GM12873 (cell line): ENCODE measurements around the gene F12.

Source experiments
- TF ChIP-seq, protein P1 (sequence below): IDR thresholded peaks from 2 replicates; pipeline ENCODE4 v1.5.1; 2012; ENCODE audit warnings: low read depth, mild to moderate bottlenecking, moderate library complexity, low read length, control low read depth; ENCODE audit not compliant: insufficient read depth; ENCODE audit errors: missing control alignments

Gene F12

DNA sequence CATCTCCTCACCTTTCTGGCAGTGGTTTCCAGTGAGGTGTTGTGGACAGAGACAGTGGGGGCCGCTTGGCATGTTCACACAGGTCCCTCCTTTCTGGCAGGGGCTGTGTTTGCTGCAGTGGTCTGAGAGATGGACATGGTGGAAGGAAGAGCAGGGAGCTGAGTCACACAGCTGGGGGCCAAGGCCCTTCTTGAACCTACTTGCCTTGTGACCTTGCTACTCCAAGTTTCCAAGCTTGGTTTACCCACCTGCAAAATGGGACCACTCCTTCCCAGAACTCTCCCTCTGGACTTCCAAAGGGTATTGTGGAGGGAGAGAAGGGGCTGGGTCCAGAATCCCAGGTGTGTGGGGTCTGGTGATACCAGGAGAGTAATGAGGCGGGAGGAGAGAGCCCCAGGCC, 4.1 kb downstream of the F12 start:
- TF ChIP-seq, protein P1, sequence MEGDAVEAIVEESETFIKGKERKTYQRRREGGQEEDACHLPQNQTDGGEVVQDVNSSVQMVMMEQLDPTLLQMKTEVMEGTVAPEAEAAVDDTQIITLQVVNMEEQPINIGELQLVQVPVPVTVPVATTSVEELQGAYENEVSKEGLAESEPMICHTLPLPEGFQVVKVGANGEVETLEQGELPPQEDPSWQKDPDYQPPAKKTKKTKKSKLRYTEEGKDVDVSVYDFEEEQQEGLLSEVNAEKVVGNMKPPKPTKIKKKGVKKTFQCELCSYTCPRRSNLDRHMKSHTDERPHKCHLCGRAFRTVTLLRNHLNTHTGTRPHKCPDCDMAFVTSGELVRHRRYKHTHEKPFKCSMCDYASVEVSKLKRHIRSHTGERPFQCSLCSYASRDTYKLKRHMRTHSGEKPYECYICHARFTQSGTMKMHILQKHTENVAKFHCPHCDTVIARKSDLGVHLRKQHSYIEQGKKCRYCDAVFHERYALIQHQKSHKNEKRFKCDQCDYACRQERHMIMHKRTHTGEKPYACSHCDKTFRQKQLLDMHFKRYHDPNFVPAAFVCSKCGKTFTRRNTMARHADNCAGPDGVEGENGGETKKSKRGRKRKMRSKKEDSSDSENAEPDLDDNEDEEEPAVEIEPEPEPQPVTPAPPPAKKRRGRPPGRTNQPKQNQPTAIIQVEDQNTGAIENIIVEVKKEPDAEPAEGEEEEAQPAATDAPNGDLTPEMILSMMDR, result no peak

DNA sequence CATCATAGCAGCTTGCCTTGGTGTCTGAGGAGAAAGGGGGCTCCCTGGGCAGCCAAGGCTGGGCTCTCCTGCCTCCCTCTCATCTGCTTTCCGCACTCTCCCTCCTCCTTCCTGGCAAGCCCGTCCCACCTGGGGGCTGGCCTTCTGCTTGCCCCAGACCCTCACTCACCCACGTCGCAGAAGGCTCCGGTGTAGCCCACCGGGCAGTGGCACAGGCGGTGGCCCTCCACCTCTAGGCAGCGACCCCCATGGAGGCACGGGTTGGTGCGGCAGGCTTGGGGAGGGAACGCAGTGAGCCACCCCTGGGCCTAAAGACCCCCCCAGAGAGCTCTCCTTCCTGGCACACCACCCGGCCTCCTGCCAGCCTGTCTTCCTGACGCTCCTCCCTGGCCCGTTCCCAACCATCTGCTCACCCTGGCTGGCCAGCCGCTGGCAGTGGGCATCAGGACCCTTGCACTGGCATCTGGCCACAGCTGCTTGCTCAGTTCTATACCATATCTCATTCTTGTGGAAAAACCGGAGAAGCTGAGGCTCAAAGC, 4.7 kb downstream of the F12 start:
- TF ChIP-seq, protein P1, result no peak

DNA sequence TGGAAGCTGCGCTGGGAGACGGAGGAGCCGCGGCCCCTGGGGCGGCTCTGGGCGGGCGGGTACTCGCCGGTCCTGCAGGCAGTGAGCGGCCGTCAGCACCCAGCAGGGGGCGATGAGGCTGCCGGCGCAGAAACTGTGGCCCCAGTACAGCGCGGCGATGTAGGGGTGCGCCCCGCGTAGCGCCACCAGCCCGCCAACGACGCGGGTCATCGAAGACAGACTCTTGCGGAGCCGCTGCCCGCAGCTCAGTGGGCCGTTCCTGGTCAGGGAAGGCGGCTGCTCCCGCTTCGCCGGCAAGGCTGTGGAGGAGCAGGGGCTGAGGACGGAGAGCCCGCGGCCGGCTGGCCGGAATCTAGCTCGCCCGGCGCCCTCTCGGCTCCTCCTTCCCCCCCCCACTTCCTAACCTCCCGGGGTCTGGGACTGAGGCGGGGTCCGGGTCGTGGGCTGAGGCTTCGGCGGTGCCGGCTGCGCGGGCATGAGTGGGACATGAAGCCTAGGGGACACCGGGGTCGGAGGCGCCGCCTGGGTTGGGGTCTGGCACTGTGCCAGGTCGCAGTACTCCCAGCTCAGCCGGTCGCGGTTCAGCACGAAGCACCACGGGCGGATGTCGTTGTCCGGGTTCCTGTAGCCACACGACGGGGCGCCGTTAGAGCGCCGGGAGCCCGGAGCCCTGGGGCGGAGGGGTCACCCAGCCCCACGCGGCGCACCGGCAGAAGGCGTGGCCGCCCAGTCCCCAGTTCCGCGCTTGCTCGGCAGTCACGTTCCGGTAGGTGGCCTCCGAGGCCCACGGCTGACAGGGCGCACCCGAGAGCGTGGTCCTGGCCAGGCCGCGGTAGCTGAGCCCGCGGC, 5.3 kb downstream of the F12 start:
- TF ChIP-seq, protein P1, result peak; percentile 88

DNA sequence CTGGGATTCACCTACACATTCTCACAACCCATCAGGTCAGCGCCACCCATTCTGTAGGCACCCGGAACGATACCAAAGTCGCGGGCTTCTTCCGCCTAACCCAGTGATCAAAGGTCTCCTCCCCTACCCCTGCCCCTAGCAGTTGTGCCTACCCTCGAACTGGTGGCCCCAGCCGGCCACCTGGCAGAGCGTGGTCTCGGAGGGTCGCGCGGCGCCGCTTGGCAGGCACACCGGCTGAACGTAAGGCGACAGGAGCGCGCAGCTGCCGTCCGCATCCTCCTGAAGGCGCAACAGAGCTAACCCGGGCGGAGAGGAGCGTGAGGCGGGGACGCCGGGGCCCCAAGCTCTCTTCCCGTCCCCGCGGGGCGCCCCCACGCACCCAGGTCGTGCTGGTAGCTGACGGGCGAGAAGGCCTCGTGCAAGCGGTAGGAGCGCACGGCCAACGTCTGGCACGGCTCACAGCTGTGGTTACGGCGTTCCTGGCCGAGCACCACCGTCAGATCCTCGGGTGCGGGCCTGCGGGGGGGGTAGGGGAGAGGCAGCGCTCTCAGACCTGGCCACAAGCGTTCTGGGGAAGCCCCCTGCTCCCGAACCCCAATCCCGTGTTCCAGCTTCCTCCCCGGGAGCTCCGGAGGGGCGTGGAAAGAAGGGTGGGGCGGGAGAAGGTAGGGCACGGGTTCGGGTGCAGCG, 6.1 kb downstream of the F12 start:
- TF ChIP-seq, protein P1, result peak; percentile 9

DNA sequence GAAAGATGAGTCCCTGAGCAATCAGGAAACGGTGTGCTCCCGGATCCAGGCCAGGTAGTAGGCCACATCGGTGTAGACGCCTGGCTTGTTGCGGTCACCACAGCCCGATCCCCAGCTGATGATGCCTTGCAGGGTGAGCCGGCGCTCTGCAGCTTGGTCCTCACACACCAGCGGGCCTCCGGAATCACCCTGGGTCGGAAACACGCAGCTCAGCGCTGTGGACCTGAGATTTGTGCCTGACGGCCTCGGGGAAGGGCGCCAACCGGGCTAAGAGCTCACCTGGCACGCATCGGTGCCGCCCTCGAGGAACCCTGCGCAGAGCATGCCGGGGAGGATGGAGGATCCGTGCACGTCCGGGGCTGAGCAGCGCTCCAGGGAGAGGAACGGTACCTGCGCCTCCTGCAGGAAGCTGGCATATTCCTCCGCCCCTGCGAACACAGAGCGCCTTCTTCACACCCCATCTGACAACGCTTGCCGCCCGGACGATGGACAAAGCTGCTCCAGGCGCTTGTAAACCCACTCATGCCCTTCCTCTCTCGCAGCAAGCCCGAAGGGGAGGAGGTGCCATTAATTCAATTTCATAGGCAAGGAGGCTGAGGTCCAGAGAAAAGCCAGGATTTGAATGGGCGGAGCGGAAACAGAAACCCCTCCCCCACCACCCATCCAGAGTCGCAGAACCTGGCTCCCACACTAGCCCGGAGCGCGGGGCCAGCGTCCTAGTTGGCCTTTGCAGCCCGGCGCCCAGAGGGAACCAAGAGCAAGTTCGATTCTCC, 6.9 kb downstream of the F12 start:
- TF ChIP-seq, protein P1, result peak; percentile 55

DNA sequence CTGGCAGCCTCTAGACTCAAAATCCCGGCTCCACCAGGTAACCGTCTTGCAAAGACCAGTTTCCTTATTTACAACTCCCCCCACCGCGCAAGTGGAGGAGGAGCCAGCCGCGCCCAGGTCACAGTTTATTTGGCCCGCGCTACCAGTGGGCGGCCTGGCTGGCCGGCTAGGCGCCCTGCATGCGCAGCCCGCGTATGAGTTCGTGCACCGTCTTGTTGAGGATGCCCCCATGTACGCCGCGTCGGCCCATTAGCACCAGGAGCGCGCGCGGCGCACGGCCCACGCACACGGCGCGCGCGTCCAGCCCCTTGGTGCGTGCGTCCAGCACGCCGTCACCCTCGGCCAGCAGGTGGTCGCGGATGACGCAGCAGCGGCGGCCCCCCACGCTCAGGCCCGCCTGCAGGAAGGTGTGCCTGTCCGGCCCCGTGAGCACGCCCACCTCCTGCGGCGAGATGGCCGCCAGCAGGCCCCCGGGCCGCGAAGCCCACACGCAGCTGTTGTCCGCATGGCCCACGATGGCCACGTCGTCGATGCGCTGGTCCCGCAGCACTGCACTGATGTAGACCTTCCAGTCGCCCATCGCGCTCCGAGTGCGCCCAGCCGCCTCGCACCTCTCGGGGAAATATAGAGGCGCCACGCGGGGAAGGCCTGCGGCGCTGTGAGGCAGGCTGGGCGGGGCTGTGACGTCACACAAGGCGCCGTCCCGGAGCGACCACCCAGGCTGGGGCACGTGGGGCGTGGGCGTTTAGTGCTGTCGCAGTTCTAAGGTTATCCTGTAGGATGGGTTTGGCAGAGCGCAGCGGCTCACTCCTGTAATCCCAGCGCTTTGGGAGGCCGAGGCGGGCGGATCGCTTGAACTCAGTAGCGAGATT, 9.1 kb downstream of the F12 start, which contains the start of gene PFN3:
Gene PFN3 (minus strand): TSS at position 665 of the 872 bp plus-strand sequence. CDS start 85 bp downstream, at position 580.
- TF ChIP-seq, protein P1, result no peak
